NCI-H526 (cell line): Measurements from ENCODE around the gene TNNI3K.
A peak's percentile ranks its signal among the peaks of the same experiment; 100 is the strongest.
"Not testable (repeated sequence)": the region's sequence is repeated elsewhere in the genome, so short reads cannot be mapped to it uniquely, and the experiment has no call there.

Experiments used
- DNase-seq, 2 experiments: peaks; one replicate each; lab custom pipeline; 2025; lab: John Stamatoyannopoulos, UW

The TNNI3K gene

DNA sequence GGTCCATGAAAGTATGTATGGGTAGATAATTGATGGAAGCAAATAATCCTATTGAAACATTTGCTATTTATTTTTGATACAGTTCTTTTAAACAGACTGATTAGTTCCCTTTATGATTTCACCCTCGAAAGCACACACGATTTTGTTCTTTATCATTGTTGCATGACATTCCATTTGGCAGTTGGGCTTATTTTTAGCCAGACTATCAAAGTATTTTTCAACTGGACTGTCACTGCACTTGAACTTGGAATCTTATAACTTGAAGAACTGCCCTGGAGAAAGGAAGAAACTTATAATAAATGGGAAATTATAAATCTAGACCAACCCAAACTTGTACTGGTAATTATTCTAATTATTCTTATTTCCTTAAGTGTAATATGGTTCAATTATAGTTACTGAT lies at the start of gene TNNI3K:
Gene TNNI3K, plus strand, starts transcription at position 235 of the 400 bp plus-strand sequence. Its CDS starts 65 bp downstream, at position 300.
- DNase-seq: no peak

GRCh38 chr1:74193908-74194307 lies 41.3 kb upstream of the TNNI3K start:
- DNase-seq: no peak

DNA sequence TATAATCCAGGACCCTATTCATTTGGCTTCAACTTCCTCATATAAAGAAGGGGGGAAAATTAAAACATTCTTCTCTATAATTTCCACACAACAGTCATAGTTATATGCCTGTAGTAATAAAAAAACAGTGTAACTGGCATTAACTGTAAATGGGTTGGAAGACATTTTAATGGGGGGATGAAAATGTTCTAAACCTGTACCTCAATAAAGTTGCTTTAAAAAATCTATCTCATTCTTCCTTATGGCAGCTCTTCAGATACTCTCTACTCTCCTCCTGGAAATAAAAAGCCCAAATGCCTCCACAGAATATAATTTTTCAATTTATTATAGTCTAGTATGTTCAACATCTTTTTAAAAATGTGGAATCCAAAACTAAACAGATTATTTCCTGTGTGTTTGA lies 39.8 kb upstream of the TNNI3K start:
- DNase-seq: no peak

DNA sequence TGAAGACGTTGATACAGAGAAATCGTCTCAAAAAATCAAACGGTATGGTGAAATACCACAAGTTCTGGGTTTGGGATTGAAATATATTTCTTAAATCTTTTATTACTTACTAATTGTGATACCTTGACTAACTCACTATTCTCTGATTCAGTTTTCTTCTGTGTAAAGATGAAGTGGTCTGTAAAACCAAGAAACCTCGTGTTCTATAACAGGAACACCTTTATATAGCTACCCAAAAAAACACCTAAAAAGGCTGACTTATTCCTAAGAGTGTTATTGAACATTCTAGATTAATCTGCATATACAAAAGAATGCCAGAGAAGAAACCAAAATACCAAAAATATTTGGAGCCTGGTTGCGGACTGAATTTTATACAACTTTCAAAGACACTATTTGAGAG lies 37.9 kb upstream of the TNNI3K start:
- no peak for DNase-seq

GRCh38 chr1:74197657-74198552 lies 37.3 kb upstream of the TNNI3K start, which contains the start of the genes FPGT and LRRIQ3:
Gene FPGT (plus strand): TSS chr1:74198242. CDS start chr1:74198279, 37 bp downstream.
Gene LRRIQ3 (minus strand): TSS chr1:74198176. CDS start chr1:74183684, 14,492 bp downstream.
- DNase-seq: peak; percentile 87 to 96

DNA sequence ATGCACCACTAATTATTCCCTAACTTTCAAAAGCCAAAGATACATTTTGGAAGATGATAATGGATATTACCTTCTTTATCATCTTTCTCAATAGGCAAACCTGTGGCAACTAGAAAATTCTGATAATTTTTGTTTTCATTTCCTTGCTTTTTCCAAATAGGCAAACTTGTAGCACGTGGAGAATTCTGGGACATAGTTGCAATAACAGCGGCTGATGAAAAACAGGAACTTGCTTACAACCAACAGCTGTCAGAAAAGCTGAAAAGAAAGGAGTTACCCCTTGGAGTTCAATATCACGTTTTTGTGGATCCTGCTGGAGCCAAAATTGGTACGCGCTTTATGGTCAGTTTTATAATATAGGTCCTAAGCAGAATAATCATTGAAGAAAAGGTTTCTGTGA lies 35.7 kb upstream of the TNNI3K start:
- DNase-seq: no peak

DNA sequence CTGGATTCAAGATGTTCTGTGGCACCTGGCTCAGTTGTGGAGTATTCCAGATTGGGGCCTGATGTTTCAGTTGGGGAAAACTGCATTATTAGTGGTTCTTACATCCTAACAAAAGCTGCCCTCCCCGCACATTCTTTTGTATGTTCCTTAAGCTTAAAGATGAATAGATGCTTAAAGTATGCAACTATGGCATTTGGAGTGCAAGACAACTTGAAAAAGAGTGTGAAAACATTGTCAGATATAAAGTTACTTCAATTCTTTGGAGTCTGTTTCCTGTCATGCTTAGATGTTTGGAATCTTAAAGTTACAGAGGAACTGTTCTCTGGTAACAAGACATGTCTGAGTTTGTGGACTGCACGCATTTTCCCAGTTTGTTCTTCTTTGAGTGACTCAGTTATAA lies 29.9 kb upstream of the TNNI3K start:
- DNase-seq: no peak

- DNase-seq: no peak
These were observed 20.0 kb upstream of the TNNI3K start for GRCh38 chr1:74215229-74215628.

DNA sequence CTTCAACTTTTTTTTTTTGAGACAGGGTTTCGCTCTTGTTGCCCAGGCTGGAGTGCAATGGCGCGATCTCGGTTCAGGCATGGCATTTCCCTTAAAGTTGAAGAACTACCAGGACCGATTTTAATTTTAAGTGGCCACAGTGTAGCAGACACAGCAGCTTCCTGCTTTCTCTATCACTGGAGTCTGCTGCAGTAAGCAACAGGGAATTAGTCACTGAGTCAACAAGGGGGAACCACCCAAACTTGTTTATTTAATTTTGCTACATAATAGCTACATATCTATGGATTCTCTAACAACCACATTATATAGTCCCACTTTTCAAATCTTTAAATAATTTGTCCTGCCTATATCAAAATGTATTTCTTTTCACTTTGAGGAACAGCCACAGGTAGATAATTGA lies 12.5 kb upstream of the TNNI3K start:
- DNase-seq: no peak

DNA sequence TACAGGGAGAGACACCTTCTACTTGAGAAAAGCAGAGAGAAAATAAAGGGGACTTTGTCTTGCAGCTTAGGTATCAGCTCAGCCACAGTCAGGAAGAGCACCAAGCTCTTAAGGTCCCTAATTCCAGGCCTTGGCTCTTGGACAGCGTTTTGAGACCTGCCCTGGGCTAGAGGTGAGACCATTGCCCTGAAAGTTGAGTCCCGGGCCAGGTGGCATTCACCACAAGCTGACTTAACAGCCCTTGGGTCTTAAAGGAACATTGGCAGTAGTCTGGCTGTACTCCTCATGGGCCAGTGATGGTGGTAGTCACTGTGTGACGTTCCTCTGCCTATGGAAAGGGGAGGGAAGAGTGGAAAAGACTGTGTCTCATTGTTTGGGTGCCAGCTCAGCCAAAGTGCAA lies 11.7 kb upstream of the TNNI3K start:
- DNase-seq: no peak

GRCh38 chr1:74236440-74236839 lies 1.3 kb downstream of the TNNI3K start:
- DNase-seq: no peak

- DNase-seq: no peak
These were observed 1.8 kb downstream of the TNNI3K start for GRCh38 chr1:74237035-74237434.

DNA sequence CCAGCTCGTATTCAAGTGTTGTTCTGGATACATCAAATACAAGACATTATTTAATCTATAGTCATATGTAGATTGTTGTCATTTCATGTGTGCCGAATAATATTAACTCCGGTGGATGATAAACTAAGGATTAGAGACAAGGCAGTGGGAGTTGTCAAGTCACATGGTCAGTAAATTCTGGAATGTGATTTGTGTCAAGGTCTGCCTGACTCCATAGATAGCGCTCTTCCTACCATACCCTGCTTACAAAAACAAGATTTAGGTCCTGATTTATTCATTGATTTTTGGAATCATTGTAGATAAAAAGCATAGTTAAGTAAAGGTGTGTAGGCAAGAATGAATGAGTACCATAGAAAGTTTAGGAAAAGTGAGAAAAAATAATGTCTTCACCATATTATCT lies 2.6 kb downstream of the TNNI3K start:
- DNase-seq: no peak

- DNase-seq: no peak
These were observed 10.1 kb downstream of the TNNI3K start for GRCh38 chr1:74245168-74245772.

GRCh38 chr1:74246315-74246714 lies 11.1 kb downstream of the TNNI3K start:
- DNase-seq: no peak

- DNase-seq: no peak
These were observed 12.8 kb downstream of the TNNI3K start for GRCh38 chr1:74247881-74248528.

GRCh38 chr1:74253243-74253824 lies 18.1 kb downstream of the TNNI3K start:
- not testable (repeated sequence) for DNase-seq

DNA sequence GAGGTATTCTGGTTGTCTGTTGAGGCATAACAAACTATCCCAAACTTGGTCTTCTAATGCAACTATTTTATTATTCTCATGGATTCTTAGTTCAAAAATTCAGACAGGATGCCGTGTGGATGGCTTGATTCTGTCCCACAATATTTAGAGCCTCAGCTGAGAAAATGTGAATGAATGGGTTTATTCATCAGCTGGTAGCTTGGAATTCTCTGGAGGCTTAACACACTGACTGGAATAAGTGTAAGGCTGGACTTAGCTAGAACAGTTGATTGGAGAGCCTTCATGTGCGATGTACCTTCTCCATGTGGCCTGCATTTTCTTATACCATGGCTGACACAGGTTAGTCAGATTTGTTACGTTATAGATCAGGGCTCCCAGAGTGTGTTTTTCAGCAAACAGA lies 30.8 kb downstream of the TNNI3K start:
- DNase-seq: no peak

DNA sequence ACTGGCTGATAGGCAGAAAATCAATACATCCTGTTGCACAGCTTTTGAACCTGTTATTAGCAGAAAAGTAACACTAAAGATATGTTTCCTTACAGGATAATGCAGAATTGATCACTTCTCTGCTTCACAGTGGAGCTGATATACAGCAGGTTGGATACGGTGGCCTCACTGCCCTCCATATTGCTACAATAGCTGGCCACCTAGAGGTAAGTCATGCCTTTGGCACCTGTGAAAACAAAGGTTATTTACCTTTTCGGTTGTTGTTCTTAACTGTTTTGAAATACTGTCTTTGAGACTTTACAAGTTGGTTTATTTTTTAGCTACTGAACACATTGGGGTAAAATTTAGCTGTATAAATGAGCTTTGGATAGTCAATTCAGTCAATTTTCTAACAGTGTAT lies 36.3 kb downstream of the TNNI3K start:
- no peak for DNase-seq

GRCh38 chr1:74280642-74281396 lies 45.6 kb downstream of the TNNI3K start:
- no peak for DNase-seq

DNA sequence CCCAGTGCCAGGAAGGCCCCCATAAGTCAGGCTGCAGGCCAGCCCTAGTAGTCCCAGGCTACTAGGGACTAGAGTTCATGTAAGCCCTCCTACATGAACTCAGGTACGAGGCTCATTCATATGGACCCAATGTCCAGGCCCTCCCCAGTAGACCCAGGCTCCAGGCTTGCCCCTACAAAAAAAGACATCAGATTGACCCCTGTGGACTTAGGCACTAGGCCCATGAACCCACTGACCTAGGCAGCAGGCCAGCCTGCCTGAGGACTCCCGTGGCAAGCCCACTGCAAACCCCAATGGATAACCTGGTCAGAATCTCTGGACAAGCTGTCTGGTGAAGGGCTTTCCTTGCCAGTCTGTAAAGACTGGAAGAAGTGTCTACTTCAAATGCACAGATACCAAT lies 51.2 kb downstream of the TNNI3K start:
- DNase-seq: no peak

DNA sequence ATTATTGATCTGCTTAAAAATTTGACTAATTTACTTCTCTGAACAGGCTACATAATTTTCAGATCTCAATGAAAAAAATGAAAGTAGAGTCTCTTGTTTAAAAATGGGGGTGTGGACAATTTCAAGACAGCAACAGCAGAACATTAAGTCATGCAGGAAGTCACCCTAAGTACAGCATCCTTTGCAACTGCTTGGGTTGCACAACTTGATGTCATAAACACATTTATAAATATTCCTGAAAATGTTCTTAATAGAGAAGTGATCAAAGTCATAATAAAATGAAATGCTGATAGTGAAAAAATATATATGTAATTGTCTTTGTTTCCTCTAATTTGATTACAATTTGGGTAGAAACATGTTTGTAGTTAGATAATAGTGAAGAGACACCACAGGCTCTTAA lies 79.3 kb downstream of the TNNI3K start:
- DNase-seq: no peak
